Brain microvascular endothelial cell (primary cell): ENCODE results near the gene DCDC2C.
A peak's percentile ranks its signal among the peaks of the same experiment; 100 is the strongest.

Source experiments
- DNase-seq: peaks from one replicate; pipeline ENCODE4 v3.0.0-alpha.2; 2020
- H3K27ac ChIP-seq: fragments of 250-450 bp; sonication (Bioruptor Pico); 2 replicates; pipeline ENCODE4 v1.5.1; 2020; ENCODE audit warnings: mild to moderate bottlenecking, moderate library complexity
- H3K27me3 ChIP-seq: fragments of 250-450 bp; sonication (Bioruptor Pico); replicated peaks from 2 replicates; pipeline ENCODE4 v1.5.1; 2020; ENCODE audit warnings: mild to moderate bottlenecking
- H3K36me3 ChIP-seq: fragments of 250-450 bp; sonication (Bioruptor Pico); replicated peaks from 2 replicates; pipeline ENCODE4 v1.5.1; 2020; ENCODE audit warnings: mild to moderate bottlenecking
- H3K4me3 ChIP-seq: 2 replicates; pipeline ENCODE4 v1.5.1; 2011; ENCODE audit warnings: low read depth, mild to moderate bottlenecking, control low read depth, low read length, moderate library complexity
- in situ Hi-C: cut with HindIII; loops from 2 replicates; pipeline ENCODE4 v1.10.0; 2017; ENCODE audit warnings: low sequenced_read_pairs, low pct_ligation_motif_present
- TF ChIP-seq, protein P1 (sequence below): IDR thresholded peaks from 2 replicates; pipeline ENCODE4 v1.5.1; 2011; ENCODE audit warnings: low read depth, mild to moderate bottlenecking, moderate library complexity, low read length, control low read depth, inconsistent platforms; ENCODE audit errors: missing control alignments

The DCDC2C gene

DNA sequence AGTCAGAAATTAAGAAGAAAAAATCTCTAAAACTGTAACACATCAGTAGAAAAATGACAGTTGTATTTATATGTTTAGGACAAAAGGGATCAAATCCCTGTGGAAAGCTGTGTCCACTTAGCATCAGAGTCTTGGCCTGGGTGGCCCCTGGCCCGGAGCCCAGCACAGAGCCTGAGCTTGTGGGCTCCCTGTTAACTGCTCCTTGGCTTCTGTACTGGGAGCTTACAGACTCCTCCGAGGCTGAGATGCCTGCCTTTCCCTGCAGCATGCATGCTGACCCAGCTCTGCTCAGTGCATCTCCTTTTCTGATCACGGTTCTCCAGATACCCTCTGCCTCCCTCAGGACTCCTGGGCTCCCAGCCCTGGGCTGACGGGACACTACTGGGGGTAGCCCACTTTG lies 98.1 kb downstream of the DCDC2C start:
- TF ChIP-seq, protein P1, sequence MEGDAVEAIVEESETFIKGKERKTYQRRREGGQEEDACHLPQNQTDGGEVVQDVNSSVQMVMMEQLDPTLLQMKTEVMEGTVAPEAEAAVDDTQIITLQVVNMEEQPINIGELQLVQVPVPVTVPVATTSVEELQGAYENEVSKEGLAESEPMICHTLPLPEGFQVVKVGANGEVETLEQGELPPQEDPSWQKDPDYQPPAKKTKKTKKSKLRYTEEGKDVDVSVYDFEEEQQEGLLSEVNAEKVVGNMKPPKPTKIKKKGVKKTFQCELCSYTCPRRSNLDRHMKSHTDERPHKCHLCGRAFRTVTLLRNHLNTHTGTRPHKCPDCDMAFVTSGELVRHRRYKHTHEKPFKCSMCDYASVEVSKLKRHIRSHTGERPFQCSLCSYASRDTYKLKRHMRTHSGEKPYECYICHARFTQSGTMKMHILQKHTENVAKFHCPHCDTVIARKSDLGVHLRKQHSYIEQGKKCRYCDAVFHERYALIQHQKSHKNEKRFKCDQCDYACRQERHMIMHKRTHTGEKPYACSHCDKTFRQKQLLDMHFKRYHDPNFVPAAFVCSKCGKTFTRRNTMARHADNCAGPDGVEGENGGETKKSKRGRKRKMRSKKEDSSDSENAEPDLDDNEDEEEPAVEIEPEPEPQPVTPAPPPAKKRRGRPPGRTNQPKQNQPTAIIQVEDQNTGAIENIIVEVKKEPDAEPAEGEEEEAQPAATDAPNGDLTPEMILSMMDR = no peak
- Histone ChIP-seq H3K27me3 (no peaks in the 10 kb centered on the region), H3K27ac (no peak overlapping the region), H3K4me3 (no peak overlapping the region), H3K36me3 (no peaks in the 10 kb centered on the region)
- DNase-seq = no peak
- in situ Hi-C loops = no loop called here

- TF ChIP-seq, protein P1 = peak; percentile 66
- DNase-seq = peak; percentile 12
Measured at GRCh38 chr2:3805201-3805939, 102.0 kb downstream of the DCDC2C start.

DNA sequence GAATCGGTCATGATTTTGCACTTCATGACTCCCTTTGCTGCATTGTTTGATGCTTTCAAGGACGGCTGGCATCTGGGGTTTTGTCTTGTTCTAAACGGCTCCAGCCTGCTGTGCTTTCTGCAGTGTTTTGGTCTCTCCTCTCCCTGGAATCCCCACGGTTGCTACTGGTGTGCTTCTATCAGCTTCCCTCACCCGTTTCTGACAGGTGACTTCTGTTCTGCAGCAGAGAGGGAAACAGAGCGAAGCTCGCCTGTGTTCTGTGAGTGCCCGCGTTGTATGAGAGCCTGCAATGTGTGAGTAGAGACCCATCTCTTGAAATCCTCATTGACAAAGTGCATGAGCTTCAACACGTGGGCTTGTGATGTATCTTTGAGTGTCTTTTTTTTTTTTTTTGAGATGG lies 102.8 kb downstream of the DCDC2C start:
- TF ChIP-seq, protein P1 = no peak
- H3K4me3 ChIP-seq = no peak overlapping the region
- H3K27me3 ChIP-seq = no peaks in the 10 kb centered on the region
- no peak overlapping the region for H3K27ac ChIP-seq
- no peak for DNase-seq
- no peaks in the 10 kb centered on the region for H3K36me3 ChIP-seq
- in situ Hi-C loops = no loop called here

More at GRCh38 chr2:3805201-3805939, 102.0 kb downstream of the DCDC2C start:
- in situ Hi-C loops = no loop called here
- no peaks in the 10 kb centered on the region for H3K27me3 ChIP-seq
- no peak overlapping the region for H3K27ac ChIP-seq
- no peaks in the 10 kb centered on the region for H3K36me3 ChIP-seq
- no peak overlapping the region for H3K4me3 ChIP-seq

GRCh38 chr2:3806730-3807129 lies 103.4 kb downstream of the DCDC2C start:
- in situ Hi-C loops = no loop called here
- Histone ChIP-seq H3K36me3 (no peaks in the 10 kb centered on the region), H3K27me3 (no peaks in the 10 kb centered on the region), H3K4me3 (no peak overlapping the region), H3K27ac (no peak overlapping the region)
- DNase-seq = no peak
- TF ChIP-seq, protein P1 = no peak

- H3K27me3 ChIP-seq = no peaks in the 10 kb centered on the region
- peak; percentile 55 for DNase-seq
- TF ChIP-seq, protein P1 = no peak
- in situ Hi-C loops = no loop called here
- no peak overlapping the region for H3K4me3 ChIP-seq
- no peaks in the 10 kb centered on the region for H3K36me3 ChIP-seq
- no peak overlapping the region for H3K27ac ChIP-seq
Measured at GRCh38 chr2:3807853-3808252, 104.5 kb downstream of the DCDC2C start.
